ENCODE data around the gene RPTOR. TPM values are rescaled to one million over a fixed set of nuclear protein-coding genes. Genes with fewer than 3 reads are reported as not detected.

Gene RPTOR
- total RNA-seq, 4 donors from 2014 or later: 19.0 to 48.3 (median 27.3) TPM

DNA sequence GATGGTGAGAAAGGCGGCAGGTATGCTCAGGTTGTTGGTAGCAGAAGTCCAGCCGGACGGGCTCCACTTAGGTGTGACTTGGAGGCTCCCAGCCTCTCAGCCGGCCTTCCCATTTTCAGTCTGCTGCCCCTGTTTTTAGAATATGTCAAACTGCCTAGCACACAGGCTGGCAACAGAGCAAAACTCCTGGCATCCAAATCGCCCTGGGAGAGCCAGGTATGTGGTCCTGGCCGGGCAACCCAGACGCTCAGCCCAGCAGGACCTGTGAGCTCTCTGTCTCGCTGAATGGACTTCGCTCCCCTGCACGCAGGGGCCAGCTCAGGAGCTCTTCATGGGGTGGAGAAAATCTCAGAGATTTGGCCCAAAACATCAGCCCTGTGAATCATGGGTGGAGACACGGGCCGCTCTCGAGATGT is 299.1 kb downstream of the RPTOR start:
- H3K4me3 ChIP-seq: no peak overlapping the region
- no peaks in the 10 kb centered on the region for H3K9me3 ChIP-seq
- H3K36me3 ChIP-seq: no peaks in the 10 kb centered on the region
- intact Hi-C loops (cut with DNase I; ENCODE audit: low total_unique reads): no loop called here
- H3K27me3 ChIP-seq: no peaks in the 10 kb centered on the region
- TF ChIP-seq POLR2A (IDR thresholded peaks at IDR 0.05): no peak
- TF ChIP-seq, protein P1, sequence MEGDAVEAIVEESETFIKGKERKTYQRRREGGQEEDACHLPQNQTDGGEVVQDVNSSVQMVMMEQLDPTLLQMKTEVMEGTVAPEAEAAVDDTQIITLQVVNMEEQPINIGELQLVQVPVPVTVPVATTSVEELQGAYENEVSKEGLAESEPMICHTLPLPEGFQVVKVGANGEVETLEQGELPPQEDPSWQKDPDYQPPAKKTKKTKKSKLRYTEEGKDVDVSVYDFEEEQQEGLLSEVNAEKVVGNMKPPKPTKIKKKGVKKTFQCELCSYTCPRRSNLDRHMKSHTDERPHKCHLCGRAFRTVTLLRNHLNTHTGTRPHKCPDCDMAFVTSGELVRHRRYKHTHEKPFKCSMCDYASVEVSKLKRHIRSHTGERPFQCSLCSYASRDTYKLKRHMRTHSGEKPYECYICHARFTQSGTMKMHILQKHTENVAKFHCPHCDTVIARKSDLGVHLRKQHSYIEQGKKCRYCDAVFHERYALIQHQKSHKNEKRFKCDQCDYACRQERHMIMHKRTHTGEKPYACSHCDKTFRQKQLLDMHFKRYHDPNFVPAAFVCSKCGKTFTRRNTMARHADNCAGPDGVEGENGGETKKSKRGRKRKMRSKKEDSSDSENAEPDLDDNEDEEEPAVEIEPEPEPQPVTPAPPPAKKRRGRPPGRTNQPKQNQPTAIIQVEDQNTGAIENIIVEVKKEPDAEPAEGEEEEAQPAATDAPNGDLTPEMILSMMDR (IDR thresholded peaks at IDR 0.05): no peak
- DNase-seq: no peak
- H3K4me1 ChIP-seq: no peaks in the 10 kb centered on the region
- H3K27ac ChIP-seq: no peak overlapping the region

DNA sequence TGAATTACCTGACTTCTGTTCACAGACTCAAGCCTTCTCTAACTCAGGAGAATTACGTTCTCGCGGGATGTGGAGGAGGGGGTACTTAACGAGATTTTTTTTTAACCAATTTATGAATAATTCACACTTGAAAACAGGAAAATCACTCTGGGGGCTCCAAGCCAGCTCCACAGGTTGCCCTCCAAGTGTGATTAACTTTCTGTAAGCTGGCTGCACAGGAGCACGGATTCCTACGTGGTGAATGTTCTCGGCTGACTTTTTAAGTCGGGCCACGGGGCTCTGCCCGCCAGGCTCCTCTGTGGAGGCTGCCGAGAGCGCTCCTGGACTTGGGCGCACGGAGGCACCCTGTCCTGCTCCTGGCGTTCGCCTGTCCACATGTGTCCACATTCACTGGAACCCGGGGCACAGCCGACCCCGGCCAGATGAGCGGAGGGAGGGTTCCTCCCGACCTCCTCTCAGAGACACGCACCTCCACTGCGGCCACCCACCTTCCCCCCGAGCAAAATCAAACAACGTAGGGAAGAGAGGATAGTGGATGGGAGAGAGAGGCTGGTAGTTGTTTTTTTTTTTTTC is 299.9 kb downstream of the RPTOR start:
- no peak for DNase-seq
- Histone ChIP-seq H3K4me1 (no peaks in the 10 kb centered on the region), H3K27me3 (no peaks in the 10 kb centered on the region), H3K9me3 (no peaks in the 10 kb centered on the region), H3K36me3 (no peaks in the 10 kb centered on the region), H3K27ac (no peak overlapping the region), H3K4me3 (no peak overlapping the region)
- intact Hi-C loops (cut with DNase I; ENCODE audit: low total_unique reads): no loop called here
- no peak for TF ChIP-seq POLR2A (IDR thresholded peaks at IDR 0.05)
- TF ChIP-seq, protein P1 (IDR thresholded peaks at IDR 0.05): no peak

DNA sequence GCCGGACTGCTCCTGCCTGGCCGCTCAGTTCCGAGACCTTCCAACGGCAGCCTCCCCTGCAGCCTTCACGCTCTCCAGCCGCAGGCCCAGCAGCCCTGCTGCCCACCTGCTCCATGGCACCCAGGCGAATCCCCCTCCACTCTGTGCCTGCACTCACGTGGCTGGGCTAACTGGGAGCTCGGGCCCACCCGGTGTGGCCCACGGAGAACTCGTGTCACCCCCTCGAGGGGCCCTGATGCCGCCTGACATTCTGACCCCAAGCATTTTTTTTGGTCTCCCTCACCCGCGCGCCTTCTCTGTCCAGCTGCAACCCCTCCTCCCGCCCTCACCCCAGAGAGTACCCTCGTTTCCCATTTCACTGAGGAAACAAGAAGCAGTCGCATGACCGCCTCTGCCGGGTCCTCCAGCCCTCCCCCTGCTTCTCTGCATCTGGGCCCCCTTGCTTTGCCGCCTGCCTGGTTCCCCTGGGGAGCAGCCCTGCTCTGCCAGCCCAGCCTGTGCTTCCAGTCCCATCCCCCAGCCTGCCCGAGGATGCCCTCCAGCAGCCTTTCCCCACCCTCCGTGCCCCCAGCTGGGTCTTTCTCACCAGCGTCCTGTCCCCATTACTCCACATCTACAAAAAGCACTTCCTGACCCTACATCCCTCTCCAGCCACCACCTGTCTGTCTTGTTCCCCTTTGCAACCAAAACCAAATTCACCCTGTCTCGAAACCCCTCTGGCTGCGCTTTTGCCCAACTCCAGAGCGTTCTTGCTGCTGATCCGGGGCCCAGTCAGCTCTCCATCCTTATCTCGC is 300.6 kb downstream of the RPTOR start:
- TF ChIP-seq, protein P1 (IDR thresholded peaks at IDR 0.05): no peak
- TF ChIP-seq POLR2A (IDR thresholded peaks at IDR 0.05): no peak
- Histone ChIP-seq H3K4me3 (no peak overlapping the region), H3K9me3 (no peaks in the 10 kb centered on the region), H3K27me3 (no peaks in the 10 kb centered on the region), H3K4me1 (no peaks in the 10 kb centered on the region), H3K36me3 (no peaks in the 10 kb centered on the region), H3K27ac (no peak overlapping the region)
- DNase-seq: no peak
- intact Hi-C loops (cut with DNase I; ENCODE audit: low total_unique reads): no loop called here

DNA sequence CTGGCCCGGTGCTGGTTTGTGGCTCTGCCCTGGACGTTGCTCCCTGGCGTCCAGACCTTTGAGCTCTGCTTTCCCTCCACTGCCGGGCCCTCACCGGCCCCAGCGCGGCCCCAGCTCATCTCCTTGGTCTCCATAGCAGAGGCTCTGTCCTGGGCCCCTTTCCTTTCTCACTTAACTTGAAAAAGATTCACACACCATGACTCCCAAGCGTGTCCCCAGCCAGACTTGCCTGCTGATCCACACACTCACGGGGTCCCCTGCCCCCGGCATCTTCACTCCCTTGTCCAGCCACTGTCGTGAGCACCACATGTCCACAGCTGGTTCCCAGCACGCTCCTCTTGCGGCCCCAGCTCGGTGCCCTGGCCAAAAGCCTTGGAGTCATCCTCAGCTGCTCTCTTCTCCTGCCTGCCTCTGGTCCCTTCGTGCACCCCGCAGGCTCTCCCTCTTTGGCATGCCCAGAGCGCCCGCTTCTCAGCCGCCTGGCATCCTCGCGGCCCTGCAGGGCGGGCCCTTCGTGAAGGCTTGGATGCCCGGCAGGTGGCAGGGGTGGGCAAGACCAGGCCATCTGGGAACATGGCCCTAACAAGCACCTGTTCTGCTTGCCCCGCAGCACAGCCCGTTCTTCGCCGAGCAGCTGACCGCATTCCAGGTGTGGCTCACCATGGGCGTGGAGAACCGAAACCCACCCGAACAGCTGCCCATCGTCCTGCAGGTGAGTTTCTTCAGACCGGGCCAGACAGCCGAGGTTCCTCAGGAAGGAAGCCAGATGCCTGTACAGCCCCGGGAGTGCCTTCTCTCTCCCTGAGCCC is 301.4 kb downstream of the RPTOR start:
- no peaks in the 10 kb centered on the region for H3K27me3 ChIP-seq
- no peaks in the 10 kb centered on the region for H3K4me1 ChIP-seq
- no peak for DNase-seq
- intact Hi-C loops (cut with DNase I; ENCODE audit: low total_unique reads): no loop called here
- no peak overlapping the region for H3K4me3 ChIP-seq
- TF ChIP-seq POLR2A (IDR thresholded peaks at IDR 0.05): no peak
- TF ChIP-seq, protein P1 (IDR thresholded peaks at IDR 0.05): no peak
- H3K36me3 ChIP-seq: no peaks in the 10 kb centered on the region
- no peaks in the 10 kb centered on the region for H3K9me3 ChIP-seq
- H3K27ac ChIP-seq: no peak overlapping the region

DNA sequence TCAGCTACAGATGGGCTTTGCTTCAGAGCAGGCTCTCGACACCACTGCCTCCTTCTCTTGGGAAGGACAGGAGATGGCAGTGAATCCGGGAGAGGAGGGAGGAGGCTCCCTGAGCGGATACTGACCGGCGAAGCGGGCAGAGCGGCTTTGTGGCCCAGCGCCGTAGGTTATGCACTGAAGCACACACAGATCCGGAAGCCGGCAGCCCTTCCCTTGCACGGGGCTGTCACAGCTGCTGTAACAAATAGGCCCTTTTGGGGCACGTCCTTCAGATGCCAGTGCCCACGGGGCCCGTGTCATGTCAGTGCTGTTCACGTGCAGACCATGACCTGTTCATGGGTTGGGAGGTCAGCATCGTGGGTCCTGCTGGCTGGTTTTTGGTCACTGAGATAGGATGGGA is 302.3 kb downstream of the RPTOR start:
- Histone ChIP-seq H3K27me3 (no peaks in the 10 kb centered on the region), H3K36me3 (no peaks in the 10 kb centered on the region), H3K4me1 (no peaks in the 10 kb centered on the region), H3K27ac (no peak overlapping the region), H3K9me3 (no peaks in the 10 kb centered on the region), H3K4me3 (no peak overlapping the region)
- no peak for TF ChIP-seq POLR2A (IDR thresholded peaks at IDR 0.05)
- TF ChIP-seq, protein P1 (IDR thresholded peaks at IDR 0.05): no peak
- intact Hi-C loops (cut with DNase I; ENCODE audit: low total_unique reads): no loop called here
- no peak for DNase-seq
